ENCODE measurements around the gene CRYBA1.
A peak's percentile ranks its signal among the peaks of the same experiment; 100 is the strongest.
"Not testable (repeated sequence)": the region's sequence is repeated elsewhere in the genome, so short reads cannot be mapped to it uniquely, and the experiment has no call there.

The CRYBA1 gene, protein sequence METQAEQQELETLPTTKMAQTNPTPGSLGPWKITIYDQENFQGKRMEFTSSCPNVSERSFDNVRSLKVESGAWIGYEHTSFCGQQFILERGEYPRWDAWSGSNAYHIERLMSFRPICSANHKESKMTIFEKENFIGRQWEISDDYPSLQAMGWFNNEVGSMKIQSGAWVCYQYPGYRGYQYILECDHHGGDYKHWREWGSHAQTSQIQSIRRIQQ

DNA sequence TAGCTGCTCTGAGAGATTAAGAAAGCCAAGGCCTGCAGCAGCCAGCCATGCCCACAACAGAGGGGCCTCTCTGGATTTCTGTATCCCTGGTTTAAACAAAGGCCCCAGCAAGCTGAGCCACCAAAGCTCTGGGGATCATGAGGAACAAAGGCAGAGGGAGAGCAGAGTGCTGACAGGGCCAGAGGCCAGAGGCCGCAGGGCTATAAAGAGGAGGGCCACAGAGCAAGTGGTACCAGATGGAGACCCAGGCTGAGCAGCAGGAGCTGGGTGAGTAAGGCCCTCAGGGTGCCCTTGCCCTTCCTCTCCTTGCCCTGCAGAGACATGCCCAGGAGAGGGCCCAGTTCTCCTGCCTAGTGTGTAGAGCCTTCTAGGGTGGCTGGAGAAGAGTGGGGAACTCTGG is at the start of gene CRYBA1:
CRYBA1 (plus strand) TSS at position 232 of the 400 bp plus-strand sequence; CDS start at position 237, 5 bp downstream.
- DNase-seq (no peak), ATAC-seq (no peak)

- ATAC-seq (no peak), DNase-seq (no peak)
These were observed 49.0 kb upstream of the CRYBA1 start for GRCh38 chr17:29197516-29198272.

DNA sequence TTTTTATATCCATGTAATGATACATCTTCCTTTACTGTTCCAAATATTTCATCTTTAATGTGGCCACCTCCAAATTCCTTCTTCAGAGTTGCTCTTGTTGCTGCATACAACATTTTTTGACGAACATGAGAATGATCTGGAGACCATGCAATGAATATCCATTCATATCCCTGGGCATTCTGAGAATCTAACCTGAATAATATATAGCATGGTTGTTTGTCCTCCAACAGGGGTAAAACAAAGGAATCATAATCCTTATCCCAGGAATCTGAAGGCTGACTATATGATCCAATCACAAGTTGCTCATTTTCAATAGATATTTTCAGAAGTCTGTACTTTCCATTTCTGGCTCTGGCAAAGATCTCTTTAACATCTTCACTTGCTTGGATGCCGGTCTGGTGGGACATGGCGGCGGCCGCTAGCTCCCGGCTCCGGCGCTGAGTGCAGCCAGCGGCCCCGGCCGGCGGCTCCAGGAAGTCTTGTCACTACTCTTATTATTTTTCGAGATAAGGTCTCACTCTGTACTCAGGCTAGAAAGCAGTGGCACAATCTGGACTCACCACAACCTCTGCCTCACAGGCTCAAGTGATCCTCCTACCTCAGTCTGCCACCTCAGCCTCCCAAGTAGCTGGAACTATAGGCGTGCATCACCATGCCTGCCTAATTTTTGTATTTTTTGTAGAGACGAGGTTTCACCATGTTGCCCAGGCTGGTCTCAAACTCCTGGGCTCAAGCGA is 42.4 kb upstream of the CRYBA1 start:
- DNase-seq, ATAC-seq: not testable (repeated sequence)

GRCh38 chr17:29205047-29205446 is 41.6 kb upstream of the CRYBA1 start:
- ATAC-seq (no peak), DNase-seq (no peak)

- ATAC-seq = no peak
- no peak for DNase-seq
These were observed 38.7 kb upstream of the CRYBA1 start for GRCh38 chr17:29207975-29208374.

GRCh38 chr17:29209073-29209472 is 37.6 kb upstream of the CRYBA1 start:
- DNase-seq (no peak), ATAC-seq (no peak)

GRCh38 chr17:29210879-29211278 is 35.8 kb upstream of the CRYBA1 start:
- no peak for ATAC-seq
- DNase-seq = no peak

DNA sequence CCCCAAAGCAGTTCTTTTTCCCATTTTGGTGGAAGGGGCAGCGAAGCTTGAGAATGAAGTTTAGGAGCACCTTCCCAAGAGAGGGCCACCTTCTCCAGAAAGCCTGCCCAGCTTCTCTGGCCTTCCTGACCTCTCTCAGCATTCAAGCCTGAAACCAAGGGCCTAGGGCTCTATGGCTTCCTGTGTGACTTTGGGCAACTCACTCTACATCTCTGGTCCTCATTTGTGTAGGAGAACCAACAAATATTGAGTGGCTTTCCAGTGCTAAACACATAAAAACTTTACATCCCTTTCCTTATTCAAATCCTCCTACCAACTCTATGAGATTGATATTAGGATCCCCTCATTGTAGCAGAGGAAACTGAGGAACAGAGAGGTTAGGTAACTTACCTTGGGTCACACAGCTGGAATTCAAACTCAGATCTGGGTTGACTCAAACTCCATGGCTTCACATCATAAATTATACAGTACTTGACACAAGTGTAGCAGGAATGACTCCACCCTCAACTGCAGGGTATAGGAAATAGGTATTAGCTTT is 34.5 kb upstream of the CRYBA1 start:
- ATAC-seq (no peak), DNase-seq (no peak)

DNA sequence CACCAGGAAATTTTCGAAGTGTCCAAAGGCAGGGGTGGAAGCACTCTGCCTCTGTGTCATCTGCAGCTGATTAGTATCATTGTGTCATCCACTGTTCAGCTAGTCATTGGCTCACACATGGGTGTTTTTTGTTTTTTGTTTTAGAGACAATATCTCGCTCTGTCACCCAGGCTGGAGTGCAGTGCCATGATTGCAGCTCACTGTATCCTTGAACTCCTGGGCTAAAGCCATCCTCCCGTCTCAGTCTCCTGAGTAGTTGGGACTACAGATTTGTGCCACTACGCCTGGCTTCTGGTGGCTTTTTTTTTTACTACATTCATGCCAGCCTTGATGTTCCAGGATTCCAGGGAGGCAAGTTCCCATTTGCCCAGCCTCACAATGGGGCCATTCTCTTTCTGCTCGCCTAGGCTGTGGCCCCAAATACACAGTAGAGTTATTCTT is 34.0 kb upstream of the CRYBA1 start:
- DNase-seq (no peak), ATAC-seq (no peak)

- ATAC-seq = no peak
These were observed 32.2 kb upstream of the CRYBA1 start for GRCh38 chr17:29214215-29215146.

GRCh38 chr17:29215174-29215573 is 31.5 kb upstream of the CRYBA1 start:
- DNase-seq = no peak
- ATAC-seq = no peak

More at GRCh38 chr17:29214215-29215146, 32.2 kb upstream of the CRYBA1 start:
- DNase-seq = no peak

DNA sequence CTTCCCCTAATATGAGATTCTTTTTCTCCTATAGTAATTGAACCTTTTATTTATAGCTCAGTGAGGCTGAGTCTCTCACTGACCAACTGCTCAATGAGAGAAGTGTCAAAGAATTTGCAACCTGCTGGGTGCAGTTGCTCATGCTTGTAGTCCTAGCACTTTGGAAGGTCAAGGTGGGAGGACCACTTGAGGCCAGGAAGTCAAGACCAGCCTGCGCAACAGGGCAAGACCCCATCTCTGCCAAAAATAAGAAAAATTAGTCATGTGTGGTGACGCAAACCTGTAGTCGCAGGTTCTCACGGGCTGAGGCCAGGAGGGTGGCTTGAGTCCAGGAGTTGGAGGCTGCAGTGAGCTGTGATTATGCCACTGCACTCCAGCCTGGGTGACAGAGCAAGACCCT is 30.9 kb upstream of the CRYBA1 start:
- DNase-seq = no peak
- ATAC-seq = no peak

DNA sequence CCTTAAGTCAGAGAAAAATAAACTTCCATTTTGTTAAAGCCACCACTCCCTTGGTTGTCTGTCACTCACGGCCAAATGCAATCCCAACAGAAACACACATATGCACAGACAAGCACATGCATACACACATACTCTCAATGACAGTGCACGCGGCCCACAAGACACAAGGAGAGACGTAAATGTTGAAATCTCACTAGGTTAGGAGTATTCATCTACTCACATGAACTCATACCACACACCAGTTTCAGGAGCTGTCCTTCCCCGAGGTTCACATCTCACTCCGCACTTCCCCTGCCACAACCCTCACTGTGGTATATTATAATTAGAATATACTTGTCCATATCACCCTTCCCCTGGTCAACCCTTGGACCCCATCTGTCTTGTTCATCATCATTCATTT is 30.5 kb upstream of the CRYBA1 start:
- DNase-seq (no peak), ATAC-seq (no peak)

- no peak for DNase-seq
- ATAC-seq = no peak
These were observed 29.8 kb upstream of the CRYBA1 start for GRCh38 chr17:29216856-29217255.

GRCh38 chr17:29219378-29220047 is 27.1 kb upstream of the CRYBA1 start:
- DNase-seq (peak; percentile 81), ATAC-seq (peak; percentile 95)

DNA sequence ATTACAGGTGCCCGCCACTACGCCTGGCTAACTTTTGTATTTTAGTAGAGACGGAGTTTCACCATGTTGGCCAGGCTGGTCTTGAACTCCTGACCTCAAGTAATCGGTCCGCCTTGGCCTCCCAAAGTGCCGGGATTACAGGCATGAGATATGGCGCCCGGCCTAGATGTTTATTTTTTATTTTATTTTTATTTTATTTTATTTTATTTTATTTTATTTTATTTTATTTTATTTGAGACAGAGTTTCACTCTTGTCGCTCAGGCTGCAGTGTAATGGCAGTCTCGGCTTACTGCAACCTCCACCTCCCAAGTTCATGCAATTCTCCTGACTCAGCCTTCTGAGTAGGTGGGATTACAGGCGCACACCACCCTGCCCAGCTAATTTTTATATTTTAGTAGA is 25.3 kb upstream of the CRYBA1 start:
- DNase-seq, ATAC-seq: not testable (repeated sequence)

DNA sequence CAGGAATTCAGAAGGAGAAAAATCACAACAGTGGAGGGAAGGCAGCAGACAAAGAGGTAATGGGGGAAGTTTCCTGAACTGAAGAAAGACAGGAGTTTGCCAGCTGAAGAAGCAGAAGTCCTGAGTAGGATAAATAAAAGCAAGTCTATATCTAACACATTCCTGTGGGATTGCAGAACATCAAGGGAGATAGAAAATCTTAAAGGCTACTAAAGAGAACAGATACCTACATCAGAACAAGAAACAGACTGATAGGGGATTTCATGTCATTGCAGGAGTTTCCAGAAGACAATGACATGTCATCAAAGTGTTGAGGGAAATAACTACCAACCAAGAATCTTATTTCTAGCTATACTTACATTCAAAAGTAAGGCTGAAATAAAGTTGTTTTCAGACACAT is 21.3 kb upstream of the CRYBA1 start:
- DNase-seq (no peak), ATAC-seq (no peak)

- ATAC-seq = no peak
- no peak for DNase-seq
These were observed 13.4 kb upstream of the CRYBA1 start for GRCh38 chr17:29233301-29233700.

DNA sequence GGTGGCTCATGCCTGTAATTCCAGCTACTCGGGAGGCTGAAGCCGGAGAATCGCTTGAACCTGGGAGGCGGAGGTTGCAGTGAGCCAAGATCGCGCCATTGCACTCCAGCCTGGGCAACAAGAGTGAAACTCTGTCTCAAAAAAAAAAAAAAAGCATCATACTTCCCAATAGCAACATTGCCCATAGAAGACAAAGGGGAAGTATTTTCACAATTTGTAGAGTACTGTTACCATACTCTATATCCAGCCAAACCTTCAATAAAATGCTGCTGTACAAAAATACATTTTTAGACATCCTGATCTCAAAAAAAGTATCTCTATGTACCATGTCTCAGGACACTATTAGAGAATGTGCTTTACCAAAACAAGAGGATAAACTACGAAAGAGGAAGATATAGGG is 11.7 kb upstream of the CRYBA1 start:
- ATAC-seq, DNase-seq: not testable (repeated sequence)

GRCh38 chr17:29235904-29236303 is 10.8 kb upstream of the CRYBA1 start:
- DNase-seq (no peak), ATAC-seq (no peak)
